Osteocyte (in vitro differentiated cells): ENCODE data around the gene EGR1. TPM values are rescaled to one million over a fixed set of nuclear protein-coding genes. Genes with fewer than 3 reads are reported as not detected.

ENCODE experiments used
- DNase-seq: peaks from one replicate; pipeline ENCODE4 v3.0.0; 2021; ENCODE audit warnings: mixed read lengths; ENCODE audit not compliant: unreplicated experiment; ENCODE audit errors: extremely low spot score
- H3K27ac Mint-ChIP-seq: one replicate; pipeline ENCODE4 v1.8.0; 2021; ENCODE audit warnings: mild to moderate bottlenecking, mixed read lengths; ENCODE audit not compliant: unreplicated experiment
- H3K27me3 Mint-ChIP-seq: one replicate; pipeline ENCODE4 v1.8.0; 2021; ENCODE audit warnings: mixed read lengths; ENCODE audit not compliant: unreplicated experiment
- H3K36me3 Mint-ChIP-seq: one replicate; pipeline ENCODE4 v1.8.0; 2021; ENCODE audit warnings: mixed read lengths; ENCODE audit not compliant: unreplicated experiment
- H3K4me1 Mint-ChIP-seq: one replicate; pipeline ENCODE4 v1.8.0; 2021; ENCODE audit warnings: mixed read lengths; ENCODE audit not compliant: unreplicated experiment
- H3K4me3 Mint-ChIP-seq: one replicate; pipeline ENCODE4 v1.8.0; 2021; ENCODE audit warnings: mild to moderate bottlenecking, moderate library complexity, mixed read lengths; ENCODE audit not compliant: unreplicated experiment
- H3K9me3 Mint-ChIP-seq: one replicate; pipeline ENCODE4 v1.8.0; 2021; ENCODE audit warnings: mixed read lengths; ENCODE audit not compliant: unreplicated experiment
- CTCF ChIP-seq: fragments of 200-600 bp; sonication (generic); IDR thresholded peaks from 2 replicates; pipeline ENCODE4 v1.5.0; 2021; ENCODE audit warnings: antibody characterized with exemption, mild to moderate bottlenecking, moderate library complexity
- total RNA-seq: library from RNA; stranded (reverse); gene quantifications from 2 replicates; pipeline ENCODE4 v1.2.1, GENCODE V29; 2021

EGR1 gene
- total RNA-seq, 1 donor from 2014 or later = 415 TPM

GRCh38 chr5:138515556-138516245, 50.4 kb downstream of the EGR1 start:
- Mint-ChIP-seq H3K27ac (no peak overlapping the region), H3K4me3 (no peak overlapping the region), H3K27me3 (no peaks in the 10 kb centered on the region), H3K9me3 (no peaks in the 10 kb centered on the region), H3K4me1 (peaks cover 2% of the 10 kb centered on the region), H3K36me3 (peaks cover 36% of the 10 kb centered on the region)
- no peak for DNase-seq
- no peak for TF ChIP-seq CTCF

GRCh38 chr5:138517437-138517836, 52.2 kb downstream of the EGR1 start:
- Mint-ChIP-seq H3K27ac (no peak overlapping the region), H3K27me3 (no peaks in the 10 kb centered on the region), H3K9me3 (no peaks in the 10 kb centered on the region), H3K36me3 (peaks cover 32% of the 10 kb centered on the region), H3K4me3 (no peak overlapping the region), H3K4me1 (peaks cover 3% of the 10 kb centered on the region)
- no peak for TF ChIP-seq CTCF
- DNase-seq = no peak

Other genes with a start within 250 kb of the EGR1 start
- gene GFRA3, start 190.9 kb upstream of the EGR1 start, total RNA-seq = 0.18 TPM in 1 of 2 replicates, not detected in the other
- gene CDC25C, start 133.7 kb upstream of the EGR1 start, total RNA-seq = 1.9 and 2.2 TPM in 2 replicates
- 45.6 and 45.7 TPM in 2 replicates for gene FAM53C, start 127.2 kb upstream of the EGR1 start, total RNA-seq
- gene KDM3B, start 112.8 kb upstream of the EGR1 start, total RNA-seq = 65.2 and 67.4 TPM in 2 replicates
- gene REEP2, start 26.4 kb upstream of the EGR1 start, total RNA-seq = 15.4 and 18.3 TPM in 2 replicates
- 84.2 and 88.3 TPM in 2 replicates for gene ETF1, start 77.8 kb downstream of the EGR1 start, total RNA-seq
- 197 and 211 TPM in 2 replicates for gene HSPA9, start 109.9 kb downstream of the EGR1 start, total RNA-seq